GM12878 (cell line): ENCODE data around the gene VTI1A. TPM values are rescaled to one million over a fixed set of nuclear protein-coding genes. Genes with fewer than 3 reads are reported as not detected.

Experiments
- ATAC-seq: fragments of 200-7000 bp; cut with Tn5 transposase; 3 replicates; pipeline ENCODE4 v1.9.1; 2020; ENCODE audit warnings: mild to moderate bottlenecking, moderate library complexity
- BruUV-seq: library from RNA; stranded (reverse); fragments of 400-500 nt; replicated peaks from 2 replicates; lab custom pipeline; 2021; lab: Mats Ljungman, UMichigan
- CTCF ChIA-PET: fragments of 300-600 bp; sonication (Branson Sonifier 250); formaldehyde crosslinking; extraction: SDS; loops from one replicate; lab custom pipeline; 2021; ENCODE audit warnings: inconsistent platforms; lab: Yijun Ruan, JAX
- POLR2A ChIA-PET: fragments of 350-600 bp; formaldehyde crosslinking; extraction: SDS; loops from one replicate; lab custom pipeline; 2021; ENCODE audit warnings: inconsistent platforms; lab: Charles Lee
- RAD21 ChIA-PET: fragments of 300-600 bp; sonication (Branson Sonifier 250); formaldehyde crosslinking; loops from one replicate; lab custom pipeline; 2023; ENCODE audit warnings: antibody characterized with exemption; ENCODE audit not compliant: unreplicated experiment; lab: Charles Lee
- SMC1A ChIA-PET: fragments of 300-600 bp; sonication (Branson Sonifier 250); formaldehyde crosslinking; loops from one replicate; lab custom pipeline; 2023; ENCODE audit not compliant: unreplicated experiment, uncharacterized antibody; lab: Charles Lee
- DNase-seq: peaks from one replicate; pipeline ENCODE4 v3.0.0-alpha.2; 2011; ENCODE audit warnings: low read depth, low spot score
- FAIRE-seq: peaks from 3 replicates; lab custom pipeline; 2011; peaks lifted over from hg19 to GRCh38; lab: Jason Lieb, UNC
- H2AFZ ChIP-seq: 2 replicates; pipeline ENCODE4 v1.6.0; 2011; ENCODE audit warnings: low read depth, low read length, control low read depth; ENCODE audit not compliant: control insufficient read depth
- H3K27ac ChIP-seq: 2 replicates; pipeline ENCODE4 v1.5.1; 2011; ENCODE audit warnings: control low read depth; ENCODE audit not compliant: control insufficient read depth, insufficient read depth
- H3K27me3 ChIP-seq, 2 experiments: replicated peaks in 1 of 2; 2 replicates each; pipeline versions ENCODE4 v1.6.0 to v1.6.1; 2011; ENCODE audit warnings: low read length in 1 of 2; ENCODE audit not compliant: control insufficient read depth in 2 of 2, insufficient read depth in 2 of 2
- H3K36me3 ChIP-seq, 2 experiments: 2 replicates each; pipeline ENCODE4 v1.5.1; 2011; ENCODE audit warnings: low read length in 1 of 2; ENCODE audit not compliant: control insufficient read depth in 2 of 2, insufficient read depth in 2 of 2
- H3K4me1 ChIP-seq: 2 replicates; pipeline ENCODE4 v1.6.1; 2011; ENCODE audit warnings: mild to moderate bottlenecking, low read length, moderate library complexity, mixed read lengths; ENCODE audit not compliant: control insufficient read depth, insufficient read depth
- H3K4me2 ChIP-seq: 2 replicates; pipeline ENCODE4 v1.6.0; 2011; ENCODE audit warnings: control low read depth; ENCODE audit not compliant: control insufficient read depth, insufficient read depth
- H3K4me3 ChIP-seq: fragments of 200-600 bp; sonication (generic); 2 replicates; pipeline ENCODE4 v1.5.1; 2016
- H3K79me2 ChIP-seq: 2 replicates; pipeline ENCODE4 v1.6.0; 2011; ENCODE audit warnings: low read length; ENCODE audit not compliant: control insufficient read depth, insufficient read depth
- H3K9ac ChIP-seq: 2 replicates; pipeline ENCODE4 v1.8.0; 2011; ENCODE audit warnings: low read length, control low read depth, mixed read lengths; ENCODE audit not compliant: control insufficient read depth, insufficient read depth
- H3K9me3 ChIP-seq: replicated peaks from 3 replicates; pipeline ENCODE4 v1.5.1; 2011; ENCODE audit warnings: mild to moderate bottlenecking, low read length; ENCODE audit not compliant: control insufficient read depth, insufficient read depth
- H4K20me1 ChIP-seq: 2 replicates; pipeline ENCODE4 v1.6.0; 2011; ENCODE audit not compliant: control insufficient read depth, insufficient read depth
- CTCF ChIP-seq, 3 experiments: IDR thresholded peaks in 2 of 3; conservative IDR thresholded peaks in 1 of 3; 2 replicates each; pipeline ENCODE4 v1.5.1; 2011; ENCODE audit warnings: low read depth in 3 of 3, low read length in 3 of 3, mild to moderate bottlenecking in 3 of 3, control low read depth in 2 of 3, moderate library complexity in 2 of 3, inconsistent platforms in 1 of 3, mixed read lengths in 1 of 3; ENCODE audit not compliant: control insufficient read depth in 2 of 3, insufficient read depth in 1 of 3; ENCODE audit errors: extremely low read depth in 1 of 3
- RAD21 ChIP-seq: IDR thresholded peaks from 2 replicates; pipeline ENCODE4 v1.6.1; 2011; ENCODE audit warnings: mild to moderate bottlenecking, low read depth, low read length, moderate library complexity; ENCODE audit not compliant: insufficient read depth
- SMC3 ChIP-seq: IDR thresholded peaks from 2 replicates; pipeline ENCODE4 v1.6.1; 2011; ENCODE audit warnings: low read length, improper control_type of control experiment, borderline replicate concordance
- YY1 ChIP-seq: IDR thresholded peaks from 2 replicates; pipeline ENCODE4 v1.6.1; 2011; ENCODE audit warnings: low read depth, mild to moderate bottlenecking, low read length
- WGBS: methylation state at CpG from one replicate; pipeline ENCODE4 v1.1.6; 2016; ENCODE audit warnings: low lambda C conversion rate; ENCODE audit not compliant: insufficient replicate concordance, insufficient coverage; ENCODE audit errors: missing lambda C conversion rate; 5-methylcytosine and 5-hydroxymethylcytosine counted together
- in situ Hi-C: fragments of 300-500 bp; cut with MboI; formaldehyde crosslinking; loops from 9 replicates; pipeline ENCODE4 v1.14.3; 2018; ENCODE audit warnings: mixed read lengths
- intact Hi-C: fragments of 100-400 bp; cut with micrococcal nuclease; formaldehyde crosslinking; loops from one replicate; pipeline ENCODE4 v1.14.2; 2022; ENCODE audit not compliant: unreplicated experiment
- polyA plus RNA-seq, 11 experiments: library from polyadenylated mRNA; depleted of rRNA in 4 of 11; unstranded in 6 of 11; stranded (reverse) in 5 of 11; fragments of >200 nt; fragmentation: Nextera tagmentation in 4 of 11; fragmentation: Illumina TruSeq in 1 of 11; extraction: Ambion mirVana in 4 of 11; extraction: Trizol in 1 of 11; gene quantifications; 1 replicate in 1 of 11; 2 replicates in 10 of 11; pipeline versions ENCODE4 v1.2.1 to v1.2.3, GENCODE V29; 2011 to 2016; ENCODE audit warnings: inconsistent platforms in 2 of 11, missing spikeins in 2 of 11, low read depth in 1 of 11
- total RNA-seq, 4 experiments: library from RNA; depleted of rRNA in 3 of 4; stranded (reverse); fragments of >200 nt in 3 of 4; fragmentation: Illumina TruSeq in 1 of 4; extraction: Trizol in 1 of 4; gene quantifications; 2 replicates each; pipeline versions ENCODE4 v1.2.1 to v1.2.3, GENCODE V29; 2013 to 2021

Gene VTI1A
- total and polyA plus RNA-seq, 10 of the 15 experiments (the other 5 are each of a cell fraction or from before 2014, with no cell fraction given) = 12.4 to 43.2 (median 27.5) TPM

GRCh38 chr10:112721080-112721698 is 274.2 kb downstream of the VTI1A start:
- WGBS = 42% methylated on average over 5 of the region's 5 CpGs
- peak; percentile 94 for ATAC-seq
- Histone ChIP-seq H3K9me3 (no peaks in the 10 kb centered on the region), H3K4me1 (no peaks in the 10 kb centered on the region), H3K9ac (no peak overlapping the region), H3K27ac (no peak overlapping the region), H3K4me2 (no peak overlapping the region), H3K27me3 (no peaks in the 10 kb centered on the region), H3K36me3 (no peaks in the 10 kb centered on the region), H2AFZ (no peak overlapping the region), H4K20me1 (no peaks in the 10 kb centered on the region), H3K79me2 (no peaks in the 10 kb centered on the region), H3K4me3 (no peak overlapping the region)
- FAIRE-seq = peak; percentile 71
- ChIA-PET SMC1A (interaction anchor here (1.6 kb wide), 1 partner anchor 664 kb away, joined by 3 read pairs; no protein-coding TSS in a partner anchor), RAD21 (interaction anchor here (1.8 kb wide), 1 partner anchor 664 kb away, joined by 5 read pairs; no protein-coding TSS in a partner anchor), CTCF (interaction anchor here (0.6 to 3.4 kb wide), 24 partner anchors 9 to 733 kb away, joined by 3 to 8 read pairs (median 4); no protein-coding TSS in a partner anchor), POLR2A (no interaction called here)
- peak; percentile 21 for DNase-seq
- in situ Hi-C loops (loop anchor here (10.0 kb wide), 1 partner anchor 664 kb away; no protein-coding TSS in a partner anchor), intact Hi-C loops (loop anchor here (1.0 to 10.0 kb wide), 6 partner anchors 334 to 844 kb away; no protein-coding TSS in a partner anchor)
- TF ChIP-seq CTCF (IDR thresholded peaks at IDR 0.05 in 2 of 3, conservative IDR thresholded peaks at IDR 0.05 in 1 of 3; ENCODE audit: control insufficient read depth in 2 of 3, extremely low read depth in 1 of 3, insufficient read depth in 1 of 3, low read depth in 3 of 3, low read length in 3 of 3) = peak; percentile 69 to 72 (median 69)
- peak; percentile 54; the same call in 1 of the 2 replicates for TF ChIP-seq SMC3
- TF ChIP-seq YY1 = no peak
- peak; percentile 49; the same call in 1 of the 2 replicates for TF ChIP-seq RAD21
- BruUV-seq = no TSS peak
